T-helper 1 cell treated with Interleukin-12 subunit alpha and Interleukin-12 subunit beta and Interleukin-4 antibody, amounts not matched to agents 30 μg/mL and 1 μg/mL, for 36 hours (primary cell): ENCODE results near the gene MRPS11.
"Not testable (repeated sequence)": the region's sequence is repeated elsewhere in the genome, so short reads cannot be mapped to it uniquely, and the experiment has no call there.

Experiments used
- H3K27ac Mint-ChIP-seq: one replicate; pipeline ENCODE4 v1.8.0; 2021; ENCODE audit warnings: mild to moderate bottlenecking, mixed read lengths
- H3K27me3 Mint-ChIP-seq: one replicate; pipeline ENCODE4 v1.8.0; 2021; ENCODE audit warnings: low read depth, mixed read lengths
- H3K36me3 Mint-ChIP-seq: one replicate; pipeline ENCODE4 v1.8.0; 2021; ENCODE audit warnings: low read depth, mixed read lengths
- H3K4me1 Mint-ChIP-seq: one replicate; pipeline ENCODE4 v1.8.0; 2021; ENCODE audit warnings: low read depth, mixed read lengths
- H3K4me3 Mint-ChIP-seq: one replicate; pipeline ENCODE4 v1.8.0; 2021; ENCODE audit warnings: mild to moderate bottlenecking, moderate library complexity, mixed read lengths
- H3K9me3 Mint-ChIP-seq: one replicate; pipeline ENCODE4 v1.8.0; 2021; ENCODE audit warnings: mixed read lengths

Gene MRPS11

GRCh38 chr15:88467073-88467934 lies at the start of gene MRPS11, which contains the start of gene MRPL46:
Gene MRPS11, plus strand, starts transcription at chr15:88467708. Its CDS starts 10 bp downstream, at chr15:88467718.
Gene MRPL46, minus strand, starts transcription at chr15:88467388. Its CDS starts 11 bp downstream, at chr15:88467377.
- peak within 1 kb of the TSS; percentile 95 for H3K4me3 Mint-ChIP-seq
- H3K9me3 Mint-ChIP-seq = no peaks in the 10 kb centered on the region
- peaks cover 30% of the 10 kb centered on the region for H3K4me1 Mint-ChIP-seq
- H3K27me3 Mint-ChIP-seq = no peaks in the 10 kb centered on the region
- H3K36me3 Mint-ChIP-seq = peaks cover 33% of the 10 kb centered on the region
- peak within 1 kb of the TSS; percentile 98 for H3K27ac Mint-ChIP-seq

GRCh38 chr15:88419830-88420229 lies 47.7 kb upstream of the MRPS11 start:
- peaks cover 22% of the 10 kb centered on the region for H3K27me3 Mint-ChIP-seq
- H3K9me3 Mint-ChIP-seq = no peaks in the 10 kb centered on the region
- no peak overlapping the region for H3K4me3 Mint-ChIP-seq
- H3K36me3 Mint-ChIP-seq = no peaks in the 10 kb centered on the region
- H3K27ac Mint-ChIP-seq = no peak overlapping the region
- H3K4me1 Mint-ChIP-seq = no peaks in the 10 kb centered on the region

GRCh38 chr15:88423331-88423730 lies 44.2 kb upstream of the MRPS11 start:
- Mint-ChIP-seq H3K27me3 (peaks cover 22% of the 10 kb centered on the region), H3K27ac (no peak overlapping the region), H3K9me3 (no peaks in the 10 kb centered on the region), H3K4me3 (no peak overlapping the region), H3K36me3 (no peaks in the 10 kb centered on the region), H3K4me1 (no peaks in the 10 kb centered on the region)

GRCh38 chr15:88426304-88426703 lies 41.2 kb upstream of the MRPS11 start:
- Mint-ChIP-seq H3K27me3 (peaks cover 28% of the 10 kb centered on the region), H3K27ac (no peak overlapping the region), H3K36me3 (no peaks in the 10 kb centered on the region), H3K9me3 (no peaks in the 10 kb centered on the region), H3K4me1 (no peaks in the 10 kb centered on the region), H3K4me3 (no peak overlapping the region)

- Mint-ChIP-seq H3K27ac (no peak overlapping the region), H3K4me3 (no peak overlapping the region), H3K27me3 (peaks cover 30% of the 10 kb centered on the region), H3K4me1 (no peaks in the 10 kb centered on the region), H3K9me3 (no peaks in the 10 kb centered on the region), H3K36me3 (no peaks in the 10 kb centered on the region)
Measured at GRCh38 chr15:88428053-88428452, 39.5 kb upstream of the MRPS11 start.

- H3K4me1 Mint-ChIP-seq = no peaks in the 10 kb centered on the region
- H3K27ac Mint-ChIP-seq = no peak overlapping the region
- H3K27me3 Mint-ChIP-seq = peaks cover 37% of the 10 kb centered on the region
- no peak overlapping the region for H3K4me3 Mint-ChIP-seq
- H3K36me3 Mint-ChIP-seq = no peaks in the 10 kb centered on the region
- no peaks in the 10 kb centered on the region for H3K9me3 Mint-ChIP-seq
Measured at GRCh38 chr15:88428805-88429605, 38.5 kb upstream of the MRPS11 start.

GRCh38 chr15:88430051-88430450 lies 37.5 kb upstream of the MRPS11 start:
- Mint-ChIP-seq H3K9me3 (no peaks in the 10 kb centered on the region), H3K27ac (no peak overlapping the region), H3K27me3 (peaks cover 37% of the 10 kb centered on the region), H3K36me3 (no peaks in the 10 kb centered on the region), H3K4me1 (no peaks in the 10 kb centered on the region), H3K4me3 (no peak overlapping the region)

- Mint-ChIP-seq H3K27me3 (peaks cover 39% of the 10 kb centered on the region), H3K27ac (no peak overlapping the region)
Measured at GRCh38 chr15:88431441-88431840, 36.1 kb upstream of the MRPS11 start.

GRCh38 chr15:88433046-88433685 lies 34.3 kb upstream of the MRPS11 start:
- no peaks in the 10 kb centered on the region for H3K9me3 Mint-ChIP-seq
- H3K36me3 Mint-ChIP-seq = no peaks in the 10 kb centered on the region
- no peak overlapping the region for H3K27ac Mint-ChIP-seq
- H3K27me3 Mint-ChIP-seq = peaks cover 34% of the 10 kb centered on the region
- H3K4me3 Mint-ChIP-seq = no peak overlapping the region
- H3K4me1 Mint-ChIP-seq = no peaks in the 10 kb centered on the region

More at GRCh38 chr15:88431441-88431840, 36.1 kb upstream of the MRPS11 start:
- Mint-ChIP-seq H3K36me3 (no peaks in the 10 kb centered on the region), H3K9me3 (no peaks in the 10 kb centered on the region), H3K4me3 (no peak overlapping the region), H3K4me1 (no peaks in the 10 kb centered on the region)

- H3K9me3 Mint-ChIP-seq, H3K4me1 Mint-ChIP-seq, H3K27ac Mint-ChIP-seq, H3K4me3 Mint-ChIP-seq, H3K36me3 Mint-ChIP-seq: not testable (repeated sequence)
- H3K27me3 Mint-ChIP-seq = peaks cover 30% of the 10 kb centered on the region
Measured at GRCh38 chr15:88434106-88434505, 33.4 kb upstream of the MRPS11 start.

- Mint-ChIP-seq H3K36me3 (no peaks in the 10 kb centered on the region), H3K4me3 (no peak overlapping the region), H3K9me3 (peaks cover 1% of the 10 kb centered on the region), H3K27me3 (peaks cover 24% of the 10 kb centered on the region), H3K27ac (no peak overlapping the region), H3K4me1 (no peaks in the 10 kb centered on the region)
Measured at GRCh38 chr15:88438181-88438580, 29.3 kb upstream of the MRPS11 start.

- Mint-ChIP-seq H3K27ac (no peak overlapping the region), H3K4me3 (no peak overlapping the region), H3K27me3 (peaks cover 34% of the 10 kb centered on the region), H3K36me3 (no peaks in the 10 kb centered on the region), H3K9me3 (peaks cover 14% of the 10 kb centered on the region), H3K4me1 (no peaks in the 10 kb centered on the region)
Measured at GRCh38 chr15:88440021-88440420, 27.5 kb upstream of the MRPS11 start.

GRCh38 chr15:88441076-88441730 lies 26.3 kb upstream of the MRPS11 start:
- peaks cover 26% of the 10 kb centered on the region for H3K27me3 Mint-ChIP-seq
- no peaks in the 10 kb centered on the region for H3K4me1 Mint-ChIP-seq
- no peak overlapping the region for H3K4me3 Mint-ChIP-seq
- peaks cover 14% of the 10 kb centered on the region for H3K9me3 Mint-ChIP-seq
- H3K36me3 Mint-ChIP-seq = no peaks in the 10 kb centered on the region
- no peak overlapping the region for H3K27ac Mint-ChIP-seq

- Mint-ChIP-seq H3K36me3 (no peaks in the 10 kb centered on the region), H3K4me3 (no peak overlapping the region), H3K27ac (no peak overlapping the region), H3K27me3 (peaks cover 26% of the 10 kb centered on the region), H3K4me1 (peaks cover 3% of the 10 kb centered on the region), H3K9me3 (peaks cover 14% of the 10 kb centered on the region)
Measured at GRCh38 chr15:88447206-88447605, 20.3 kb upstream of the MRPS11 start.
